IMR-90 (cell line): Measurements from ENCODE around the gene TPST1. TPM values are rescaled to one million over a fixed set of nuclear protein-coding genes. Genes with fewer than 3 reads are reported as not detected.
A peak's percentile ranks its signal among the peaks of the same experiment; 100 is the strongest.

Experiments used
- ATAC-seq: fragments of 200-7000 bp; cut with Tn5 transposase; 2 replicates; pipeline ENCODE4 v1.9.1; 2020; ENCODE audit warnings: low read depth, mild to moderate bottlenecking, moderate library complexity
- BruUV-seq: library from RNA; stranded (reverse); fragments of 400-500 nt; replicated peaks from 2 replicates; lab custom pipeline; 2021; lab: Mats Ljungman, UMichigan
- CTCF ChIA-PET: fragments of 300-600 bp; formaldehyde crosslinking; extraction: SDS; loops from one replicate; lab custom pipeline; 2021; ENCODE audit warnings: antibody characterized with exemption; lab: Yijun Ruan, JAX
- POLR2A ChIA-PET: fragments of 300-600 bp; sonication (Branson Sonifier 250); formaldehyde crosslinking; loops from one replicate; lab custom pipeline; 2022; ENCODE audit warnings: antibody characterized with exemption; ENCODE audit not compliant: unreplicated experiment; lab: Charles Lee
- DNase-seq: peaks from one replicate; pipeline ENCODE4 v3.0.0; 2013
- H2AFZ ChIP-seq: replicated peaks from 2 replicates; pipeline ENCODE3; 2013; ENCODE audit warnings: low read length, mild to moderate bottlenecking; ENCODE audit not compliant: poor library complexity
- H2AK5ac ChIP-seq: 2 replicates; pipeline ENCODE4 v1.6.1; 2013; ENCODE audit warnings: low read depth, low read length, inconsistent platforms
- H2AK9ac ChIP-seq: replicated peaks from 2 replicates; pipeline ENCODE3; 2013; ENCODE audit warnings: mild to moderate bottlenecking, low read depth, low read length, moderate library complexity; ENCODE audit not compliant: poor library complexity
- H2BK120ac ChIP-seq: 2 replicates; pipeline ENCODE4 v1.6.1; 2013; ENCODE audit warnings: low read depth, low read length, inconsistent platforms
- H2BK15ac ChIP-seq: 3 replicates; pipeline ENCODE4 v1.6.1; 2013; ENCODE audit warnings: low read depth, low read length, inconsistent platforms
- H2BK20ac ChIP-seq: 2 replicates; pipeline ENCODE4 v1.6.1; 2013; ENCODE audit warnings: low read depth, mild to moderate bottlenecking, inconsistent platforms, low read length, moderate library complexity
- H2BK5ac ChIP-seq: 2 replicates; pipeline ENCODE4 v1.6.1; 2013; ENCODE audit warnings: mild to moderate bottlenecking, low read depth, low read length, inconsistent platforms; ENCODE audit not compliant: poor library complexity, severe bottlenecking
- H3K14ac ChIP-seq: replicated peaks from 2 replicates; pipeline ENCODE4 v1.6.1; 2013; ENCODE audit warnings: low read depth, low read length, inconsistent platforms
- H3K18ac ChIP-seq: 2 replicates; pipeline ENCODE4 v1.6.1; 2013; ENCODE audit warnings: low read depth, low read length, control low read depth
- H3K23ac ChIP-seq: 2 replicates; pipeline ENCODE4 v1.6.1; 2013; ENCODE audit warnings: low read depth, low read length, inconsistent platforms
- H3K27ac ChIP-seq: 2 replicates; pipeline ENCODE4 v1.5.1; 2013; ENCODE audit warnings: mild to moderate bottlenecking, control low read depth, low read length; ENCODE audit not compliant: insufficient read depth
- H3K27me3 ChIP-seq: 2 replicates; pipeline ENCODE4 v1.6.1; 2013; ENCODE audit warnings: low read length; ENCODE audit not compliant: control insufficient read depth, insufficient read depth
- H3K36me3 ChIP-seq: 2 replicates; pipeline ENCODE4 v1.6.1; 2013; ENCODE audit warnings: low read length, mixed read lengths; ENCODE audit not compliant: control insufficient read depth, insufficient read depth
- H3K4ac ChIP-seq: 2 replicates; pipeline ENCODE4 v1.6.1; 2013; ENCODE audit warnings: low read depth, low read length, inconsistent platforms
- H3K4me1 ChIP-seq: 2 replicates; pipeline ENCODE4 v1.6.1; 2013; ENCODE audit warnings: low read length, mixed read lengths; ENCODE audit not compliant: control insufficient read depth, insufficient read depth
- H3K4me2 ChIP-seq: 2 replicates; pipeline ENCODE4 v1.6.1; 2013; ENCODE audit warnings: low read depth, mild to moderate bottlenecking, control low read depth, low read length, moderate library complexity
- H3K4me3 ChIP-seq: 2 replicates; pipeline ENCODE4 v1.5.1; 2013; ENCODE audit warnings: low read depth, mild to moderate bottlenecking, control low read depth, low read length, moderate library complexity; ENCODE audit not compliant: insufficient read depth
- H3K56ac ChIP-seq: 2 replicates; pipeline ENCODE4 v1.6.1; 2013; ENCODE audit warnings: low read length, inconsistent platforms; ENCODE audit not compliant: insufficient read depth; ENCODE audit errors: extremely low read depth
- H3K79me1 ChIP-seq, 2 experiments: 2 replicates each; pipeline ENCODE4 v1.6.1; 2013; ENCODE audit warnings: low read length in 2 of 2, inconsistent platforms in 1 of 2, low read depth in 1 of 2
- H3K9ac ChIP-seq: 2 replicates; pipeline ENCODE4 v1.6.1; 2013; ENCODE audit warnings: low read depth, low read length, control low read depth
- H3K9me1 ChIP-seq: 2 replicates; pipeline ENCODE4 v1.6.1; 2013; ENCODE audit warnings: low read length, inconsistent platforms; ENCODE audit not compliant: insufficient read depth
- H3K9me3 ChIP-seq: 2 replicates; pipeline ENCODE4 v1.6.1; 2013; ENCODE audit warnings: low read length; ENCODE audit not compliant: control insufficient read depth, insufficient read depth
- H4K20me1 ChIP-seq: 2 replicates; pipeline ENCODE4 v1.6.1; 2013; ENCODE audit warnings: low read length, inconsistent platforms; ENCODE audit not compliant: insufficient read depth
- H4K5ac ChIP-seq: 2 replicates; pipeline ENCODE4 v1.6.1; 2013; ENCODE audit warnings: mild to moderate bottlenecking, low read depth, low read length, control low read depth
- H4K8ac ChIP-seq, 2 experiments: 2 replicates each; pipeline ENCODE4 v1.6.1; 2013; ENCODE audit warnings: low read depth in 2 of 2, low read length in 2 of 2, control low read depth in 1 of 2, inconsistent platforms in 1 of 2
- H4K91ac ChIP-seq: 2 replicates; pipeline ENCODE4 v1.6.1; 2013; ENCODE audit warnings: low read depth, low read length, inconsistent platforms; ENCODE audit not compliant: insufficient read depth
- BHLHE40 ChIP-seq: fragments of 150-350 bp; IDR thresholded peaks from 2 replicates; pipeline ENCODE4 v1.6.1; 2016; ENCODE audit warnings: mild to moderate bottlenecking, low read depth, low read length
- CEBPB ChIP-seq: IDR thresholded peaks from 2 replicates; pipeline ENCODE4 v1.6.1; 2012; ENCODE audit warnings: low read depth, low read length, improper control_type of control experiment
- CHD1 ChIP-seq: IDR thresholded peaks from 2 replicates; pipeline ENCODE4 v1.6.1; 2012; ENCODE audit warnings: low read depth, low read length, improper control_type of control experiment
- FOS ChIP-seq: fragments of 150-350 bp; IDR thresholded peaks from 2 replicates; pipeline ENCODE4 v1.6.1; 2016; ENCODE audit warnings: low read depth, low read length
- MAFK ChIP-seq: IDR thresholded peaks from 2 replicates; pipeline ENCODE4 v1.6.1; 2012; ENCODE audit warnings: low read depth, low read length, improper control_type of control experiment
- MAZ ChIP-seq: IDR thresholded peaks from 2 replicates; pipeline ENCODE4 v1.6.1; 2012; ENCODE audit warnings: low read depth, mild to moderate bottlenecking, low read length, improper control_type of control experiment, moderate library complexity, borderline replicate concordance
- MXI1 ChIP-seq: IDR thresholded peaks from 2 replicates; pipeline ENCODE4 v1.6.1; 2012; ENCODE audit warnings: low read depth, mild to moderate bottlenecking, low read length, moderate library complexity, borderline replicate concordance
- NFE2L2 ChIP-seq: fragments of 150-350 bp; IDR thresholded peaks from 2 replicates; pipeline ENCODE4 v1.6.1; 2016; ENCODE audit warnings: low read depth, mild to moderate bottlenecking, low read length
- POLR2A ChIP-seq: IDR thresholded peaks from 2 replicates; pipeline ENCODE4 v1.6.1; 2012; ENCODE audit warnings: mild to moderate bottlenecking, low read depth, low read length
- RAD21 ChIP-seq: IDR thresholded peaks from 2 replicates; pipeline ENCODE4 v1.6.1; 2012; ENCODE audit warnings: low read length, improper control_type of control experiment
- RCOR1 ChIP-seq: IDR thresholded peaks from 2 replicates; pipeline ENCODE4 v1.6.1; 2012; ENCODE audit warnings: mild to moderate bottlenecking, low read length, improper control_type of control experiment; ENCODE audit not compliant: insufficient replicate concordance
- RFX5 ChIP-seq: IDR thresholded peaks from 2 replicates; pipeline ENCODE4 v1.8.0; 2012; ENCODE audit warnings: low read depth, mild to moderate bottlenecking, low read length, moderate library complexity
- SMC3 ChIP-seq: fragments of 150-350 bp; IDR thresholded peaks from 2 replicates; pipeline ENCODE4 v1.6.1; 2016; ENCODE audit warnings: low read depth, mild to moderate bottlenecking, antibody characterized with exemption, low read length, moderate library complexity
- WGBS, 2 experiments: methylation state at CpG; one replicate each; pipeline versions ENCODE4 v1.1.5 to v1.1.7; 2013; ENCODE audit warnings: missing lambda C conversion rate in 2 of 2; ENCODE audit not compliant: insufficient read length in 1 of 2; ENCODE audit errors: extremely low coverage in 2 of 2; 5-methylcytosine and 5-hydroxymethylcytosine counted together
- dilution Hi-C: fragments of 300-500 bp; cut with HindIII; formaldehyde crosslinking; loops from one replicate; pipeline ENCODE4 v1.14.3; 2018; ENCODE audit warnings: low sequenced_read_pairs; ENCODE audit not compliant: unreplicated experiment
- in situ Hi-C: fragments of 300-500 bp; cut with MboI; formaldehyde crosslinking; loops from 3 replicates; pipeline ENCODE4 v1.14.3; 2019; ENCODE audit warnings: low sequenced_read_pairs, inconsistent platforms, mixed read lengths
- intact Hi-C: fragments of 100-400 bp; cut with micrococcal nuclease; formaldehyde crosslinking; loops from 2 replicates; pipeline ENCODE4 v1.10.0; 2022
- polyA plus RNA-seq, 3 experiments: library from polyadenylated mRNA; depleted of rRNA; stranded (reverse); fragments of >200 nt; gene quantifications; 2 replicates each; pipeline ENCODE4 v1.2.3, GENCODE V29; 2012; ENCODE audit warnings: low replicate concordance in 1 of 3
- total RNA-seq: library from RNA; depleted of rRNA; stranded (reverse); fragments of >200 nt; gene quantifications from 2 replicates; pipeline ENCODE4 v1.2.3, GENCODE V29; 2012
- TF ChIP-seq, protein P1 (sequence below): conservative IDR thresholded peaks from 2 replicates; pipeline ENCODE4 v1.5.1; 2012; ENCODE audit warnings: mild to moderate bottlenecking, low read depth, low read length, improper control_type of control experiment
- TF ChIP-seq, protein P2 (sequence below): fragments of 150-350 bp; IDR thresholded peaks from 2 replicates; pipeline ENCODE4 v1.6.1; 2016; ENCODE audit warnings: low read depth, mild to moderate bottlenecking, low read length, moderate library complexity, borderline replicate concordance
- TF ChIP-seq, protein P3 (sequence below): fragments of 150-350 bp; IDR thresholded peaks from 2 replicates; pipeline ENCODE4 v1.6.1; 2017; ENCODE audit warnings: mild to moderate bottlenecking, antibody characterized with exemption, low read length, low read depth

TPST1 gene
- total and polyA plus RNA-seq, 2 of the 4 experiments (the other 2 are of a cell fraction) = 37.7 to 58.6 TPM

DNA sequence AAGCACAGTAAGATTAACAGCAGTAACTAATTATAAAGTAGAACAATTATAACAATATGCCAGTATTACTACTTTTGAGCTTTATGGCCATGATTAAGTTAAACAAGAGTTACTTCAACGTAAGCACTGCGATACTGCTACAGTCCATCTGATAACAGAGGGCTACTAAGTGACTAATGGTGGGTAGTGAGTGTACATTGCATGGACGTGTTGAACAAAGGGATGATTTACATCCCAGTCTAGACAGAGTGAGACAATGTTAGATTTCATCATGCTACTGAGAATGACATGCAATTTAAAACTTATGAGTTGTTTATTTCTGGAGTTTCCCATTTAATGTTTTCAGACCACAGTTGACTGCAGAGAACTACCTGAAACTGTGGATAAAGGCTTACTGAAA lies 45.6 kb downstream of the TPST1 start:
- H2BK20ac ChIP-seq = no peak overlapping the region
- H3K4me2 ChIP-seq = no peak overlapping the region
- no TSS peak for BruUV-seq
- no peak overlapping the region for H2AK9ac ChIP-seq
- H3K4me3 ChIP-seq = no peak overlapping the region
- H3K14ac ChIP-seq = no peak overlapping the region
- H3K56ac ChIP-seq = no peak overlapping the region
- H3K79me1 ChIP-seq = peaks cover 21 to 55% of the 10 kb centered on the region in 2 experiments
- intact Hi-C loops (no loop called here), in situ Hi-C loops (no loop called here), dilution Hi-C loops (no loop called here)
- no peak overlapping the region for H2AFZ ChIP-seq
- H3K27ac ChIP-seq = no peak overlapping the region
- CTCF ChIA-PET = no interaction called here
- DNase-seq (peak; percentile 95), ATAC-seq (peak; percentile 70)
- H4K91ac ChIP-seq = no peak overlapping the region
- TF ChIP-seq NFE2L2 = peak; percentile 51; the same call in 1 of the 2 replicates
- no peak for TF ChIP-seq MXI1
- TF ChIP-seq MAFK = no peak
- no peak for TF ChIP-seq CHD1
- TF ChIP-seq, protein P1, sequence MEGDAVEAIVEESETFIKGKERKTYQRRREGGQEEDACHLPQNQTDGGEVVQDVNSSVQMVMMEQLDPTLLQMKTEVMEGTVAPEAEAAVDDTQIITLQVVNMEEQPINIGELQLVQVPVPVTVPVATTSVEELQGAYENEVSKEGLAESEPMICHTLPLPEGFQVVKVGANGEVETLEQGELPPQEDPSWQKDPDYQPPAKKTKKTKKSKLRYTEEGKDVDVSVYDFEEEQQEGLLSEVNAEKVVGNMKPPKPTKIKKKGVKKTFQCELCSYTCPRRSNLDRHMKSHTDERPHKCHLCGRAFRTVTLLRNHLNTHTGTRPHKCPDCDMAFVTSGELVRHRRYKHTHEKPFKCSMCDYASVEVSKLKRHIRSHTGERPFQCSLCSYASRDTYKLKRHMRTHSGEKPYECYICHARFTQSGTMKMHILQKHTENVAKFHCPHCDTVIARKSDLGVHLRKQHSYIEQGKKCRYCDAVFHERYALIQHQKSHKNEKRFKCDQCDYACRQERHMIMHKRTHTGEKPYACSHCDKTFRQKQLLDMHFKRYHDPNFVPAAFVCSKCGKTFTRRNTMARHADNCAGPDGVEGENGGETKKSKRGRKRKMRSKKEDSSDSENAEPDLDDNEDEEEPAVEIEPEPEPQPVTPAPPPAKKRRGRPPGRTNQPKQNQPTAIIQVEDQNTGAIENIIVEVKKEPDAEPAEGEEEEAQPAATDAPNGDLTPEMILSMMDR = no peak
- TF ChIP-seq, protein P2, sequence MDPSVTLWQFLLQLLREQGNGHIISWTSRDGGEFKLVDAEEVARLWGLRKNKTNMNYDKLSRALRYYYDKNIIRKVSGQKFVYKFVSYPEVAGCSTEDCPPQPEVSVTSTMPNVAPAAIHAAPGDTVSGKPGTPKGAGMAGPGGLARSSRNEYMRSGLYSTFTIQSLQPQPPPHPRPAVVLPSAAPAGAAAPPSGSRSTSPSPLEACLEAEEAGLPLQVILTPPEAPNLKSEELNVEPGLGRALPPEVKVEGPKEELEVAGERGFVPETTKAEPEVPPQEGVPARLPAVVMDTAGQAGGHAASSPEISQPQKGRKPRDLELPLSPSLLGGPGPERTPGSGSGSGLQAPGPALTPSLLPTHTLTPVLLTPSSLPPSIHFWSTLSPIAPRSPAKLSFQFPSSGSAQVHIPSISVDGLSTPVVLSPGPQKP = no peak
- no peak for TF ChIP-seq RCOR1
- TF ChIP-seq SMC3 = no peak
- peak; percentile 91 for TF ChIP-seq FOS
- peak; percentile 23; the same call in 1 of the 2 replicates for TF ChIP-seq RAD21
- no peak for TF ChIP-seq MAZ
- peak; percentile 29; the same call in 1 of the 2 replicates for TF ChIP-seq BHLHE40
- peak; percentile 93 for TF ChIP-seq CEBPB
- TF ChIP-seq POLR2A = no peak
- no peak for TF ChIP-seq RFX5
- TF ChIP-seq, protein P3, sequence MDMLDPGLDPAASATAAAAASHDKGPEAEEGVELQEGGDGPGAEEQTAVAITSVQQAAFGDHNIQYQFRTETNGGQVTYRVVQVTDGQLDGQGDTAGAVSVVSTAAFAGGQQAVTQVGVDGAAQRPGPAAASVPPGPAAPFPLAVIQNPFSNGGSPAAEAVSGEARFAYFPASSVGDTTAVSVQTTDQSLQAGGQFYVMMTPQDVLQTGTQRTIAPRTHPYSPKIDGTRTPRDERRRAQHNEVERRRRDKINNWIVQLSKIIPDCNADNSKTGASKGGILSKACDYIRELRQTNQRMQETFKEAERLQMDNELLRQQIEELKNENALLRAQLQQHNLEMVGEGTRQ = no peak
- no peak overlapping the region for H2AK5ac ChIP-seq
- no peak overlapping the region for H2BK120ac ChIP-seq
- H3K23ac ChIP-seq = no peak overlapping the region
- 0 out of 2 replicates have a peak, but pooled peaks cover 2% of the 10 kb centered on the region for H3K4me1 ChIP-seq
- POLR2A ChIA-PET = no interaction called here
- WGBS, 2 experiments = no CpG with 5 or more reads among the region's 3 CpGs
- H3K9ac ChIP-seq = no peak overlapping the region
- no peak overlapping the region for H4K8ac ChIP-seq
- H3K18ac ChIP-seq = no peak overlapping the region
- no peak overlapping the region for H2BK15ac ChIP-seq
- 0 out of 2 replicates have a peak, but pooled peaks cover 4% of the 10 kb centered on the region for H3K9me1 ChIP-seq
- peaks cover 11% of the 10 kb centered on the region for H3K36me3 ChIP-seq
- H4K5ac ChIP-seq = no peak overlapping the region
- H2BK5ac ChIP-seq = no peak overlapping the region
- H3K27me3 ChIP-seq = no peaks in the 10 kb centered on the region
- H4K20me1 ChIP-seq = peaks cover 13% of the 10 kb centered on the region; the same call in 1 of the 2 replicates
- no peak overlapping the region for H3K4ac ChIP-seq
- no peaks in the 10 kb centered on the region for H3K9me3 ChIP-seq
